ENCODE data around the gene NUP98.
"Not testable (repeated sequence)": the region's sequence is repeated elsewhere in the genome, so short reads cannot be mapped to it uniquely, and the experiment has no call there.

The NUP98 gene

DNA sequence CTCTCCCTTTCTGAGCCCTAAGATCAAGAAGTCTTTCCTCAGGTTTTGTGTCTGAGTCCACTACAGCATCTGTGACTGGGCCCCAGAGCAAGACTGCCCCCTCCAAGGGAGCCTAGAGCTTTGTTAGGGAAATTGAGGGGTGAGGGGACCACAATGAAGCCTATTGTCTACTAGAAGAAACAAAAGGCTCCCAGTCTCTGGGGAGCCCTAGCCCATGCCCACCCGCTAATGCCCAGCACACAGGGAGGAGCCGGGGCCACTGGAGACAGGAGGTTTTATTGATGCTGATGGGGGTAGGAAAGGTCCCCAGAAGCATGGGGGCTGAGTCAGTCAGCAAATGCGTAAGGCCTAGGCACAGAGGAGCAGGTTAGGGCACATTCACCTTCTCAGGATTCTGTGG lies 29.4 kb upstream of the NUP98 start:
- no peak for DNase-seq (ENCODE audit: low read depth in 1 of 2, low spot score in 1 of 2)

DNA sequence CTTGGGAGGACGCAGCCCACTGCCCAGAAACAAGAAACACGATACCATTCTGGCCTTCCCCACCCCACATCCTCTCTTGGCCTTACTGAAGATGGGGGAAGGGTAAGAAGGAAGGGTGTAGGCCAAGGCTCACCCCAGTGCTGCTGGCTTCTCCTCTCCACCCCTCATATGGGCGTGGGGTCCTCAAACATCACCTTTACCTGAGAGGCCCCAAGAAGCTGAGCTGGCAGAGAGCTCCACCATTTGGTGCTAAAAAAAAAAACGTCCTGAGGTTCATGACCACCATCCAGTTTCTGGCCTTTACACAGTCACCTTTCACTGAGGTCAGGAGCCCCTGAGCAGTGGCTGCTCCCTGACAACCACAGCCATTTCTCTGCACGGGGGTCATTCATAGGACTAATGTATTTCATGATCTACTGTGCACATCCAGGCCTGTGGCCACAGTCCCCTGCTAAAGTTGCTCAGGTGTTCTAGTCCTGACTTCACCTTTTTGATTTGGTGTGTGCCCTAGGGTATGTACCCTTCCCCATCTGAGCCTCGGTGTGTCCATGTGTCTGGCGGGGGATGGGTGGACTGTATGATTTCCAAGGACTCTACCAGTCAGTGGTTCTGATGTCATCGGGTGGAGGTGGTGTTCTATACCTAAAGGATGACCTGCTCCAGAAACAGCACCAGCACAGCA lies 28.3 kb upstream of the NUP98 start:
- no peak for DNase-seq (ENCODE audit: low read depth in 1 of 2, low spot score in 1 of 2)

DNA sequence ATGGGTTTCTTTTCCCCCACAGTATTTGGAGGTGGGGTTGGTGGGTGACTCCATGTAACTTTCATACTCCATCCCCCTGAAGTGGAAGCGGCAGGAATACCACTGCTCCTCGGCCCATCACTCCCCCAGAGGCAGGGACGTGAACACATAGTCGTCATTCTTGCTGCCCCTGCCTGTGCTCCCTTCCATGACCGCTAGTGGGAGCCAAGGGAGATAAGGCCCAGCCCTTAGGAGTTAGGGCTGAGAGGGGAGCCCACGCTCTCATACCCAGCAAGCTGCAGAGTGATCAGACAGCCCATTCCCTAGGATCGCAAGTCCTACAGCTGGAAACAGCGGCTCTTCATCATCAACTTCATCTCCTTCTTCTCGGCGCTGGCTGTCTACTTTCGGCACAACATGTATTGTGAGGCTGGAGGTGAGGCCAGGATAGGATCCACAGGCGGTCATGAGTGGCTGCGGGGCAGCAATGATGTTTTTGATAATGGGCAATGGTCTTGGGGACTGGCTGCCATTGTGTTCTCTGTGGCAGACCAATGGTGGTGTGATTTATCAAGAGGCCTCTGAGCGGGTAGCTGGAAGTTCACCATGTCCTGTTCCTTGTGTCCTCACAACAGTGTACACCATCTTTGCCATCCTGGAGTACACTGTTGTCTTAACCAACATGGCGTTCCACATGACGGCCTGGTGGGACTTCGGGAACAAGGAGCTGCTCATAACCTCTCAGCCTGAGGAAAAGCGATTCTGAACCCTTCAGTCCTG lies 27.5 kb upstream of the NUP98 start:
- peak; percentile 62 to 66 for DNase-seq (ENCODE audit: low read depth in 1 of 2, low spot score in 1 of 2)

DNA sequence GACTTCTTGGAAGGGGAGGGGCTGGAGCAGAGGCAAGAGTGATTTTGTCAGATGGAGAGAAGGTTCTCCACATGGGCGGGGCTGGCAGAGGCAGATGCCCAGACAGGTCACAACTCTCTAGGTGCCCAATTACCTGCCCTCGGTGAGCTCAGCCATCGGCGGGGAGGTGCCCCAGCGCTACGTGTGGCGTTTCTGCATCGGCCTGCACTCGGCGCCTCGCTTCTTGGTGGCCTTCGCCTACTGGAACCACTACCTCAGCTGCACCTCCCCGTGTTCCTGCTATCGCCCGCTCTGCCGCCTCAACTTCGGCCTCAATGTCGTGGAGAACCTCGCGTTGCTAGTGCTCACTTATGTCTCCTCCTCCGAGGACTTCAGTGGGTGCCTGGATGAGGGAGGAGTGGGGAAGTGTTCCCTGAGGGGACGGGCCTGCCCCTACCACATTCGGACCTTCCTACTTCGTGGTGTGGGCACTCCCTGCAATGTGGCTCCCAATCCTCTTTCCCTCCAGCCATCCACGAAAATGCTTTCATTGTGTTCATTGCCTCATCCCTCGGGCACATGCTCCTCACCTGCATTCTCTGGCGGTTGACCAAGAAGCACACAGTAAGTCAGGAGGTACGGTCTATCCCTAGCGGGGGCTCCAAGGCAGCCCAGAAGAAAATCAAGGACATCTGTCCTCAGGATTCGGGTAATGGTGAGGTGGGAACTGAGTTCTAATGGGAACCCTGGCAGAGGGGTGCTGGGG lies 26.6 kb upstream of the NUP98 start:
- no peak for DNase-seq (ENCODE audit: low read depth in 1 of 2, low spot score in 1 of 2)

DNA sequence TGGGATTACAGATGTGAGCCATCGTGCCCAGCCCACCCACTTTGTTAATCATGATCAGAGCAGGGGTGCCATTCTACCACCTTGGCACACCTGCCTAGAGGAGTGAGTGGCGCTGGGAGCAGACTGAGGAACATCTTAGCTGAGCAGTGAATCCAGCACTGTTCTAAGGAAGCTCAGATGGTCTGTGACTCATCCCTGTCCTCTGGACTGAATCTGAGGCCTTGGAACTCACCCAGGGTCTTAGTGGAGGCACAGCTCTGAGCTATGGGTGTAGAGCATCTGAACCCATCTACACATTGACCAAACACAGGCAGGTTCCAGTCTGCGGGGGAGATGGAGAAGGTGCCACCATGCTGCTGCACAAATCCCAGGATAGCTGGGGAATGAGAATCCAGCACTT lies 25.9 kb upstream of the NUP98 start:
- DNase-seq (ENCODE audit: low read depth in 1 of 2, low spot score in 1 of 2): no peak

DNA sequence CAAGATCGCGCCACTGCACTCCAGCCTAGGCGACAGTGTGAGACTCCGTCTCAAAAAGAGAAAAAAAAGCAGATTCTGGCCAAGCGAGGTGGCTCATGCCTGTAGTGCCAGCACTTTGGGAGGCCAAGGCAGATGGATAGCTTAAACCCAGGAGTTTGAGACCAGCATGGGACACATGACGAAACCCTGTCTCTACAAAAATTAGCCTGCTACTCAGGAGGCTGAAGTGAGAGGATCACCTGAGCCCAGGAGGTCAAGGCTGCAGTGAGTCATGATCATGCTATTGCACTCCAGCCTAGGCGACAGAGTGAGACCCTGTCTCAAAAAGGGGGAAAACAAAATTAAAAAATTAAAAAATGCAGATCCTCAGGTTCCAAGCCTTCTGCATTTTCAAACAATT lies 25.0 kb upstream of the NUP98 start:
- DNase-seq (ENCODE audit: low read depth in 1 of 2, low spot score in 1 of 2): no peak

DNA sequence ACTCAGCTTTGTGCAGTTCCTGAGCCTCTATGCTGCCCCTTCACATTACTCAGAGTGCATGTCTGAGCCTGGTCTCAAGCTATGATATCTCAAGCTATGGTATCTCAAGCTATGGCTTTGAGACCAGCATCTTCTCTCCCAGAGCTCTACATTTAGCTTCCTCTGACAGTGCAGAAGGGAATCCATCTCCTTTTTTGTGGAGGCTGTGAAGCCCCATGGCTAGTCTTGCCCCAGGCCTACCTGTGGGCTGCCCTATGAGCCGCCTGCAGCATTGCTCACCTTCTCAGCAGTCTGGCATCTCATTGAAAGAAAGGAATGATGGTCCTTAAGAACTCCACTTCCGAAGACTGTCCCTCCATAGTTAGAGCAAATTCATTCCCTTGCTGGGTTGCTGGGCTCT lies 23.6 kb upstream of the NUP98 start:
- DNase-seq (ENCODE audit: low read depth in 1 of 2, low spot score in 1 of 2): no peak

DNA sequence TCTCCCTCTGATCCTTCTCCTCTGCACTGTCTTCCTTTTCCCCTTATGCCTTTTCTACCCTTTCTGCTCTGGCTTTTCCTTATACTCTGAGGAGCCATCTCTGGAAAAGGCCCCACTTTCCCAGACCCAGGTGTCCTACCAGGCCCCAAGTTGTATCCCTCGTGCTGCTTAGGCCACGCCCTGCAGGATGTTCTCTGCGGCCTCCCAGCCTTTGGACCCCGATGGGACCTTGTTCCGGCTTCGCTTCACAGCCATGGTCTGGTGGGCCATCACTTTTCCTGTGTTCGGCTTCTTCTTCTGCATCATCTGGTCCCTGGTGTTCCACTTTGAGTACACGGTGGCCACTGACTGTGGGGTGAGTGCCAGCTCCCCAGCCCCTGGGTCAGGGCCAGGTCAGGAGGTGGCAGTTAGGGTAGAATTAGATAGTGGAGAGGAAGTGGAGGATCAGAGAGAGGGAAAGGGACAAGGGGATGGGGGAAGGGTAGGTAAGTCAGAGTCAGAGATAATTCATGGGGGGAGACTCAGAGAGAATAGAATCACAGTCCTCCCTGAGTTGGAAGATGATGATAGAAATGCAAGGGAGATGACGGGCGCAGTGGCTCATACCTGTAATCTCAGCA lies 19.9 kb upstream of the NUP98 start:
- DNase-seq (ENCODE audit: low read depth in 1 of 2, low spot score in 1 of 2): no peak

DNA sequence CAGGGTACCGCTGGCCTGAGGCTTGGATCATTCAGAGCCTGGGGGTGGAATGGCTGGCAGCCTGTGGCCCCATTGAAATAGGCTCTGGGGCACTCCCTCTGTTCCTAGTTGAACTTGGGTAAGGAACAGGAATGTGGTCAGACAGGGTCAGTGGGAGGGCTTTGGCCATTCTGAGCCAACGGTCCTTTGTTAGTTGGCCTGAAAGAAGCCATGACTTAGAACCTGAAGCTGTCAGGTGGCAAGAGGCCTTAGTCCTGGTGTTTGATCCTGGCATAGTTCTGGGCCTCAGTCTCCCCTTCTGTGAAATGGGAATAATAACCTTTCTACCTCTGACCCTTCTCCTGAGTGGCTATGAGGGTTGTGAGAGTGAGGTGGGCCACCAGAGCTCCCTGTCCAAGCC lies 19.3 kb upstream of the NUP98 start:
- DNase-seq (ENCODE audit: low read depth in 1 of 2, low spot score in 1 of 2): no peak

DNA sequence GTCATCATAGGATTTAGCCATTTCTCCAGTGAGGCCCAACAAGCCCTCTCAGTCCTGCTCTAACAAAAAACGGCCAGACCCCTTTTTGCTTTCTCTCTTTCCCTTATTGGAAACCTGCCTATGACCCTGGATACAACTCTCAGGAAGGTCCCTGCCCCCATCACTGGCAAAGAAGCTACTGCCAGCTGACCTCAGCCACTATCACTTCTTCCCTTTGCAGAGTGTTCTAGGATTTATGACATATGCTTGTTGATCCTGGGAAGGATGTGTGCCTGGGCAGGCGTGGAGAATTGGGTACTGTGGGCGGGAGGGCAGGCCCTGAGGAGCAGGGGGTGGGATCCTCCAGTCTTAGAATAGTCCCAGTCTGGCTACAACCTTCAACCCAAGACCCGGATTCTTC lies 18.5 kb upstream of the NUP98 start:
- no peak for DNase-seq (ENCODE audit: low read depth in 1 of 2, low spot score in 1 of 2)

DNA sequence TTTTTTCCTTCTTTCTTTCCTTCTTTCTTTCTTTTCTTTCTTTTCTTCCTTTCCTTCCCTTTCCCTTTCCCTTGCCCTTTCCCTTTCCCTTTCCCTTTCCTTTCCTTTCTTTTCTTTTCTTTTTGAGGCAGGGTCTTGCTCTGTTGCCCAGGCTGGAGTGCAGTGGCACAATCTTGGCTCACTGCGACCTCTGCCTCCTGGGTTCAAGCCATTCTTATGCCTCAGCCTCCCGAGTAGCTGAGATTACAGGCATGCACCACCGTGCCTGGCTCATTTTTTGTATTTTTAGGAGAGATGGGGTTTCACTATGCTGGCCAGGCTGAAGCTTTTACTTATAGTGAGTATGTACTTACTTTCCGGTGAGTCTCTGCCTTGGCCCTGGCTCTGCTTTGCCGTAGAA lies 17.5 kb upstream of the NUP98 start:
- DNase-seq (ENCODE audit: low read depth in 1 of 2, low spot score in 1 of 2): not testable (repeated sequence)

DNA sequence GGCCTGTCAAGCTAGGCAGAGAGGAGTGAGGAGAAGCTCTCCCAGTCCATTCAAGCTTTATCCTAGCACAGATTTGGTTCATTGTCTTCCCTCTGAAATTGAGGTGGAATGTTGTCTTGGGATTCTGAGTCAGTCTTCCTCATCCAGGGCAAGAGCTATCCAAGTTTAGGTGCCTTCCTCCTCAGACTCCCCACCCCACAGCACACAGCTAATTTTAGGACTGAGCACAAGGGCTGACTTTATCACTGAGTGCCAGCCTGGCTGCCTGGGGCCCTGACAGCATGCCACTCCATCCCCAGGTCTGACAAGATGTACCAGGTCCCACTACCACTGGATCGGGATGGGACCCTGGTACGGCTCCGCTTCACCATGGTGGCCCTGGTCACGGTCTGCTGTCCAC lies 13.6 kb upstream of the NUP98 start:
- no peak for DNase-seq (ENCODE audit: low read depth in 1 of 2, low spot score in 1 of 2)

DNA sequence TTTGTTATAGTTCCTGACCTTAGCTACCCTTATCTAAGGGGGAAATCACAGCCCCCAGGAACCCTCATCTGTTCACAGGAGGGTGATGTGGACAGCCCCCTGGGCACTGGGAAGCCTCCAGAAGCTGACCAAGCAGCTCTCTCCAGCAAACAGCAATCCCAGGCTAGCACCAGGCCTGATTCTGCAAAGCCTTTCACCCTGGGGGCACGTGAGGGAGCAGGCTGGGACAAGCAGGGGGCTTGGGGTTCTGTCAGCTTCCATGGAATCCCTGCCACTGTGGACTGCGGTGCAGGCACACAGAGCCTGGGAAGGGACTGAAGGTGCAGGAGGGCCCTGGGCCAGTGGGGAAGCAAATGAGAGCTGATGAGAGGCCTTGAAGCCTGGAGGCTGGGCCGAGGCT lies 13.1 kb upstream of the NUP98 start:
- no peak for DNase-seq (ENCODE audit: low read depth in 1 of 2, low spot score in 1 of 2)

DNA sequence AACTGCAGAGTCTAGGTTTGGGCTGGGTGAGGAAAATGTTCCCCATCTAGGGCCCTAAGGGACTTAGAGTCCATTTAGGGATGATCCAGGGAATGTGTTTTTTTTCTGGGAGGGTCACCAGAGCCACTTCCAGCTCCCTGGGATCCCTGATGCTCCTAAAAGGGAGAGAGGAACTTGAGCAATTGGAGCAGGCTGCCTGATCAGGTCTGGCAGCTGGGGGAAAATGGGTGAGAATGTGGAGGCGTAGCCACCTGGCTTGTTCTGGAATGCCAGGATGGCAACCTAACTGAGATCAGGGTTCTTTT lies 12.2 kb upstream of the NUP98 start:
- no peak for DNase-seq (ENCODE audit: low read depth in 1 of 2, low spot score in 1 of 2)

DNA sequence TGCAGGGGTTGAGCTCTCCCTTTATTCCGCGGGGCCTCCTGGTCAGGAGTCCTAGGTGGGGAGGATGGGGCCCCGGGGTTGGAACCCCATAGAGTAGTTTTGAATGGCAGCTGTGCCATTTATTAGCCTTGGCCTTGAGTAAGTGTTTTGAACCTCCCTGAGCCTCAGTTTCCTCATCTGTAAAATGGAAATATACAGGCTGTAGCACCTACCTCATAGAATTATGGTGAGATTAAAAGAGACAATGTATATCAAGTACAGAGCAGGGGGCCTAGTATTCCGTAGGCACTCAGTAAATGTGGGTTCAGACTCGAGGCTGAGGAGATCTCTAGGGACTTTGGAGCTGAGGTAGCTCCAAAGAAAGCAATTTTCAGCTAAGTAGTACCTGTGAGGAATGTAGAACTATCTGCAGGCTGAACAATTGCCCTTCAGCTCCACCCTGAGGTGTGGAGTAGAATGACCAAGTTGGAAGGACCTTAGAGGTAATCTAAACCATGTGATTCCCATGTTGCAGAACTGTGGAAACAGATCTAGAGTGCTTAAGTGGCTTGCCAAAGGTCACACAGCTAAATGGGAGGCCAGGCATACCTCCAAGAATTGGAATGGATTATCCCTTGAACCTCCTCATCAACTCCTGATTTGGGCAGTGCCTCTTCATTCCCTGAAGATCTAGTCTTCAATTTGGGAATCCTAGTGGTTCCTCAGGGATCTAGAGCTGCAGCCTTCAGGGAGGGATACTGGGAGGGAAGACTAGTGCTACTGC lies 11.7 kb upstream of the NUP98 start:
- peak in 1 of 2 donors; percentile 21 for DNase-seq (ENCODE audit: low read depth in 1 of 2, low spot score in 1 of 2)

DNA sequence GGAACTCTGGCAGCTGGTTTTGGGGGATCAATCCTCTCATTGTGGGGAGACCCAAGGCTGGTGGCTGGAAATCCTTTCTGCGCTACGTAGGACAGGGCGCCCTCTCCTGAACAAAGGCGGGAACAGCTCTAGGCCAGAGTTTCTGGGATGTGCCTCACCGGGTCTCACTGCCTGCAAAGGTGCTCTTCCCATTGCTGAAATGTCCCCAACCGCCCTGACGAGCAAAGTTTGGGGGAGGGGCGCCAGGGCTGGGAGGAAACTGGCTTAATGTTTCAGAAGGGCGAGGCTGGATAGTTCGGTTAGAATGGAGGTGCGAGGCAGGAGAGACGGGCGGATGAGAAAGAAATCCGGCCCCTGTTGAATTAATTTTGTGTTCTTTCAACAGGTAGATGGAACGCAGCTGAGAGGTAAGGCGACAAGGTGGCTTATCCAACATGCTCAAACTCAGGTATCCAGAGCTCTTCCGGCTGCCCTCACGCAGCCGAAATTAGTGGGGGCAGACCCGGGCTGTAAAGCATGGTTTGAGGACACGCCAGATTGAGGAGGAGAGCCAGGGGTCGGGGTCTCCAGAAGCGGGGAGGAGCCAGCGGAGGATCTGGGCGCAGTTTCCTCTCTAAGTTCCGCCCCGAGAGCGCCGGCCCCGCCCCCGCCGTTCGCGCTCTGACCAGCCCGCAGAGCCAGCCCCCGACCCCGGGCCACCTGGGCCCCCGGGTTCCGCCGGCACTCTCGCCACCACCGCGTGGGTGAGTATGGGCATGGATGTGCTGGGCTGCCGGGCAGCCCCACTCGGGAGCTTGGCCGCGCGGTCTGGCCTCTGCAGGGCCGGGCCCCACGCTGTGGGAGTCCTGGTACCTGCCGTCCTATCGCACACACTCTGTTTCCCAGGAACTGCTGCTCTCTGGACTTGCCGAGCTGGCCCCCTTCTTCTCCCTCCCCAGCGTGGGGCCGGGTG lies 10.8 kb upstream of the NUP98 start, which contains the start of gene PGAP2:
Gene PGAP2, plus strand, starts transcription at position 652 of the 952 bp plus-strand sequence. CDS start 2,700 bp downstream, outside the sequence.
- DNase-seq (ENCODE audit: low read depth in 1 of 2, low spot score in 1 of 2): peak in 1 of 2 donors; percentile 36

DNA sequence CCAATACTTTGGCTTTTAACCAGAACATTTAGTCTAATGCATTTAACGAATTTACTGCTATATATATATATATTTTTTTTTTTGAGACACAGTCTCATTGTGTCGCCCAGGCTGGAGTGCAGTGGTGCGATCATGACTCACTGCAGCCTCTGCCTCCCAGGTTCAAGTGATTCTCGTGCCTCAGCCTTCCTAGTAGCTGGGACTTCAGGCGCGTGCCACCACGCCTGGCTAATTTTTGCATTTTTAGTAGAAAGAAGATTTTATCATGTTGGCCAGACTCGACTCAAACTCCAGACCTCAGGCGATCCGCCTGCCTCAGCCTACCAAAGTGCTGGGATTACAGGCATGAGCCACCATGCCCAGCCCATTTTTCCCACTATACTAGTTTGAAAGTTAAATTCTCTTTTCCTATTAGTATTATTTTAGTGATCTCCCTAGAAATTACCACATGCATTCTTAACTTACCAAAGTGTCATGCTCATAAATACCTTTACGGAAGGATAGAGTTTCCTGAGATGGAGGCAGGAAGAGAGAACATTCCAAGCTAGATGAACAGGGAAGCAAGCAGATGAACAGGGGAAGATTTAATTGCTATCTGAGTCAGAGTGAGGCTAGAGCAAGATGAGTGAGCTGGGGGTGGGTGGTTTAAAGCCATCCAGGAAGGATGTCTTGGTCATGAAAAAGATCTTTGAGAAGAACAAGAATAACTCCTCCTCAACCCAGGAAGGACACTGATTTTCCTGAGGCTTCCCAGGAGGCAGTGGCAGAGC lies 6.6 kb upstream of the NUP98 start:
- no peak for DNase-seq (ENCODE audit: low read depth in 1 of 2, low spot score in 1 of 2)

DNA sequence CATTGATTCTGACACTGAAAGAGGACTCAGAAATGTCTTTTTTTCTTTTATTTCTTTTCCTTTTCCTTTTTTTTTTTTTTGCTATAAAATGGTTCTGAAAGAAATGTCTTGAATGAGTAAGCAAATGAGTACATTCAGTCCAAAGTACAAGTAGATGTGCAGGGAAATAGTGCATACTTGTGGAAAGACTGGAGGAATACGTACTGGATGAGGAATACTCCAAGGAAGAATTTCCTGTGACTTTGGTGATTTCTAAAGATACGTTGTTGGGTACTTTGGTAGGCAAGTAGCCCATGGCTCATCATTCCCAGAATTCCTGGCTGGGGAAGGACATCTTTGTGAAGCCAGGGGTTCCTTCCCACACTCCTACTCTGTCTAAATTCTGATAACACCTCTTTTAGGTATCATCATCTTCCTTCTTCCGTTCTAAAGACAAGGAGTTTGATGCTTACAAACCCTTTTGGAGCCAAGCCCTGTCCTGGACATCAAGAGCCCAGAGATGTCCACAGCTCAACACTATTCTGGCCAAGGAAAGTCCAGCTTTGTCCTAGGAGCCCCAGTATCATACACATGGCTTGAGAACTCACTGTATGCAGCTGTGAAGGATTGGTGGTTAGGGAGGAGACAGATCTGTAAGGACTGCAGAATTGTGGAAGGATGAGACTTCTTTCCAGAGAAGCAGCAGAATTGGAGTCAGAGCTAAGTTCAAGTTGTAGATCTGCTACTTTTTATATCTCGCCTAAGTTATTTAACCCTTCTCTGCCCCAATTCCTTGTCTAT lies 4.8 kb upstream of the NUP98 start:
- DNase-seq (ENCODE audit: low read depth in 1 of 2, low spot score in 1 of 2): no peak

Measured in activated T-helper 1 cell treated with anti-CD3 and anti-CD28 coated beads, Interleukin-2, amount 50 U/mL, for 16 hours (primary cell).